Mucosa of rectum (tissue), 2 donors: ENCODE measurements around the gene HBB.

Source experiments
- H3K27ac ChIP-seq, 2 donors: one replicate each; pipeline ENCODE4 v1.7.0; 2013; ENCODE audit warnings: inconsistent platforms in 2 of 2, low read depth in 2 of 2, low read length in 2 of 2
- H3K27me3 ChIP-seq, 2 donors: one replicate each; pipeline ENCODE4 v1.7.0; 2013; ENCODE audit warnings: low read length in 2 of 2; ENCODE audit not compliant: control insufficient read depth in 2 of 2, insufficient read depth in 2 of 2
- H3K36me3 ChIP-seq, 2 donors: one replicate each; pipeline ENCODE4 v1.7.0; 2013; ENCODE audit warnings: low read length in 2 of 2; ENCODE audit not compliant: control insufficient read depth in 2 of 2, insufficient read depth in 2 of 2
- H3K4me1 ChIP-seq, 2 donors: one replicate each; pipeline ENCODE4 v1.7.0; 2013; ENCODE audit warnings: low read length in 2 of 2, mild to moderate bottlenecking in 1 of 2; ENCODE audit not compliant: control insufficient read depth in 2 of 2, insufficient read depth in 2 of 2
- H3K4me3 ChIP-seq, 2 donors: one replicate each; pipeline ENCODE4 v1.7.0; 2013; ENCODE audit warnings: low read length in 2 of 2
- H3K9ac ChIP-seq, 2 donors: one replicate each; pipeline ENCODE4 v1.7.0; 2013; ENCODE audit warnings: low read length in 2 of 2, low read depth in 1 of 2, mild to moderate bottlenecking in 1 of 2
- H3K9me3 ChIP-seq, 2 donors: one replicate each; pipeline ENCODE4 v1.7.0; 2013; ENCODE audit warnings: low read length in 2 of 2; ENCODE audit not compliant: control insufficient read depth in 2 of 2
- donor health status: healthy.
- donor health status: Normal muscosa, but diverticular disease.

The HBB gene

GRCh38 chr11:5229356-5229755 lies 2.5 kb upstream of the HBB start:
- Histone ChIP-seq H3K36me3 (no peaks in the 10 kb centered on the region), H3K4me1 (no peaks in the 10 kb centered on the region), H3K27me3 (no peaks in the 10 kb centered on the region), H3K9me3 (no peaks in the 10 kb centered on the region), H3K9ac (no peak overlapping the region), H3K4me3 (no peak overlapping the region), H3K27ac (no peak overlapping the region)

DNA sequence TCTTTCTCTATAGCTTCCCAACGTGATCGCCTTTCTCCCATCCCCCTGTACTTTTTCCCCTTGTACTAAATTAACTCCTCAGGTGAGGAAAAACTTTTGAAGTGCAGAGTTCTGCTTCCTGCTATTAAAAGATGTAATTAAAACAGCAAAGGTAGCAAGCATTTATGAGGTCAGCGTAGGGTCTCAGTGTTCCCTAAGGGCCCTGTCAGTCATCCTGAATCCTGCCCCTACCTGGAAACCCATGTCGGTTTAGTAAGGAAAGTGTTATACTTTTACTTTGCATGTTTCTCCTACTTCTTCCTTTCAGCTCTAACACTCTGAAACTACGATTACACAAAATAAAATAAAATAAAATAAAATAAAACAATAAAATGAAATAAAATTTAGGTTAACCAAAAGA lies 1.3 kb upstream of the HBB start:
- Histone ChIP-seq H3K27ac (no peak overlapping the region), H3K9me3 (no peaks in the 10 kb centered on the region), H3K4me1 (no peaks in the 10 kb centered on the region), H3K9ac (no peak overlapping the region), H3K4me3 (no peak overlapping the region), H3K36me3 (no peaks in the 10 kb centered on the region), H3K27me3 (no peaks in the 10 kb centered on the region)

DNA sequence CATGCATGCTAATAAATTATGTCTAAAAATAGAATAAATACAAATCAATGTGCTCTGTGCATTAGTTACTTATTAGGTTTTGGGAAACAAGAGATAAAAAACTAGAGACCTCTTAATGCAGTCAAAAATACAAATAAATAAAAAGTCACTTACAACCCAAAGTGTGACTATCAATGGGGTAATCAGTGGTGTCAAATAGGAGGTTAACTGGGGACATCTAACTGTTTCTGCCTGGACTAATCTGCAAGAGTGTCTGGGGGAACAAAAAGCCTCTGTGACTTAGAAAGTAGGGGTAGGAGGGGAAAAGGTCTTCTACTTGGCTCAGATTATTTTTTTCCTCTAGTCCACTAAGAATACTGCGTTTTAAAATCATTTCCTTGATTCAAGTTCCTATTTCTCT lies 810 bp upstream of the HBB start:
- no peaks in the 10 kb centered on the region for H3K4me1 ChIP-seq
- H3K4me3 ChIP-seq: no peak overlapping the region
- no peak overlapping the region for H3K9ac ChIP-seq
- H3K36me3 ChIP-seq: no peaks in the 10 kb centered on the region
- H3K9me3 ChIP-seq: no peaks in the 10 kb centered on the region
- no peaks in the 10 kb centered on the region for H3K27me3 ChIP-seq
- no peak overlapping the region for H3K27ac ChIP-seq

GRCh38 chr11:5225480-5225871 lies 1.4 kb downstream of the HBB start:
- Histone ChIP-seq H3K9ac (no peak overlapping the region), H3K4me3 (no peak overlapping the region), H3K4me1 (no peaks in the 10 kb centered on the region), H3K9me3 (no peaks in the 10 kb centered on the region), H3K36me3 (no peaks in the 10 kb centered on the region), H3K27ac (no peak overlapping the region), H3K27me3 (no peaks in the 10 kb centered on the region)

DNA sequence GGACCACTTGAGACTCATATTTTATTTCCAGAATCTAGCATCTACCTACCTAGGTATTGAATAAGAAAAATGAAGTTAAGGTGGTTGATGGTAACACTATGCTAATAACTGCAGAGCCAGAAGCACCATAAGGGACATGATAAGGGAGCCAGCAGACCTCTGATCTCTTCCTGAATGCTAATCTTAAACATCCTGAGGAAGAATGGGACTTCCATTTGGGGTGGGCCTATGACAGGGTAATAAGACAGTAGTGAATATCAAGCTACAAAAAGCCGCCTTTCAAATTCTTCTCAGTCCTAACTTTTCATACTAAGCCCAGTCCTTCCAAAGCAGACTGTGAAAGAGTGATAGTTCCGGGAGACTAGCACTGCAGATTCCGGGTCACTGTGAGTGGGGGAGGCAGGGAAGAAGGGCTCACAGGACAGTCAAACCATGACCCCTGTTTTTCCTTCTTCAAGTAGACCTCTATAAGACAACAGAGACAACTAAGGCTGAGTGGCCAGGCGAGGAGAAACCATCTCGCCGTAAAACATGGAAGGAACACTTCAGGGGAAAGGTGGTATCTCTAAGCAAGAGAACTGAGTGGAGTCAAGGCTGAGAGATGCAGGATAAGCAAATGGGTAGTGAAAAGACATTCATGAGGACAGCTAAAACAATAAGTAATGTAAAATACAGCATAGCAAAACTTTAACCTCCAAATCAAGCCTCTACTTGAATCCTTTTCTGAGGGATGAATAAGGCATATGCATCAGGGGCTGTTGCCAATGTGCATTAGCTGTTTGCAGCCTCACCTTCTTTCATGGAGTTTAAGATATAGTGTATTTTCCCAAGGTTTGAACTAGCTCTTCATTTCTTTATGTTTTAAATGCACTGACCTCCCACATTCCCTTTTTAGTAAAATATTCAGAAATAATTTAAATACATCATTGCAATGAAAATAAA lies 2.1 kb downstream of the HBB start:
- H3K9me3 ChIP-seq: no peaks in the 10 kb centered on the region
- no peaks in the 10 kb centered on the region for H3K36me3 ChIP-seq
- no peak overlapping the region for H3K9ac ChIP-seq
- no peak overlapping the region for H3K4me3 ChIP-seq
- H3K27me3 ChIP-seq: no peaks in the 10 kb centered on the region
- no peaks in the 10 kb centered on the region for H3K4me1 ChIP-seq
- H3K27ac ChIP-seq: no peak overlapping the region

DNA sequence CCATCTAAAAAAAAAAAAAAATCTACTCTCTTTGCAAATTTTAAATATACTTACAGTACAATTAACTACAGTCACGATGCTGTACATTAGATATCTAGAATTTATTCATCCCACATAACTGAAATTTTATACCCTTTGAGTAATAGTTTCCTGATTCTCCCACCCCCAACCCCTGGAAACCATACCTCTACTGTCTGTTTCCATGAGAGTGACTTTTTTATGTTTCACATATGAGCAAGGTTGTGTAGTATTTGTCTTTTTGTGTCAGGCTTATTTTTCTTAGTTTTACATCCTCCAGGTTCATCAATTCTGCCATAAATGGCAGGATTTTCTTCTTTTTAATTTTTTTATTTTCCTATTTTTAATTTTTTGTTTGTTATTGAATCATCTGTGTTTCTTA lies 3.2 kb downstream of the HBB start:
- Histone ChIP-seq H3K27ac (no peak overlapping the region), H3K4me3 (no peak overlapping the region), H3K36me3 (no peaks in the 10 kb centered on the region), H3K9ac (no peak overlapping the region), H3K9me3 (no peaks in the 10 kb centered on the region), H3K27me3 (no peaks in the 10 kb centered on the region), H3K4me1 (no peaks in the 10 kb centered on the region)

- H3K36me3 ChIP-seq: no peaks in the 10 kb centered on the region
- H3K9ac ChIP-seq: no peak overlapping the region
- H3K4me3 ChIP-seq: no peak overlapping the region
- no peak overlapping the region for H3K27ac ChIP-seq
- H3K4me1 ChIP-seq: no peaks in the 10 kb centered on the region
- H3K27me3 ChIP-seq: no peaks in the 10 kb centered on the region
- no peaks in the 10 kb centered on the region for H3K9me3 ChIP-seq
Measured at GRCh38 chr11:5223146-5223545, 3.7 kb downstream of the HBB start.

DNA sequence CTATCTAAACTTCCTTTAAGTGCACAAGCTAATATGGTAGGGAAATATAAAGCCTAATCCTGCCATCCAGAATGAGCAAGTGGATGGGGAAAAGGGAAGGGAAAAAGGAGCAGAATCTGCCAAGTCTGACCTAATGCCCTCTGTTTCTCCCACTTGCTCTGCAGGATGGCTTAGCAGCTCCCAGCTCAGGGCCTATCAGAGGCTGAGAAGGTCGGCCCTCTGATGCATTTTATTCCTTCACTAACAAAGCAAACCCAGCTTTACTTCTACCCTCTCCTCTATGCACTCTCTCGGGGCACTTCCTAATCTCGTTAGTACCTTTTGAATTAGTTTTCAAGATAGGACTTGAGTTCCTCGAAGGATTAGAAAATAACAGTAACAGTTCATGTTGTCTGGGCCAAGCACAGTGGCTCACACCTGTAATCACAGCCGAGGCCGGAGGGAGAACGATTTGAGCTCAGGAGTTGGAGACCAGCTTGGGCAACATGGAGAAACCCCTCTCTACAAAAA lies 16.4 kb downstream of the HBB start:
- no peaks in the 10 kb centered on the region for H3K27me3 ChIP-seq
- H3K4me1 ChIP-seq: no peaks in the 10 kb centered on the region
- no peaks in the 10 kb centered on the region for H3K36me3 ChIP-seq
- H3K9ac ChIP-seq: no peak overlapping the region
- no peak overlapping the region for H3K4me3 ChIP-seq
- no peak overlapping the region for H3K27ac ChIP-seq
- H3K9me3 ChIP-seq: no peaks in the 10 kb centered on the region

- H3K9me3 ChIP-seq: no peaks in the 10 kb centered on the region
- H3K9ac ChIP-seq: no peak overlapping the region
- no peaks in the 10 kb centered on the region for H3K36me3 ChIP-seq
- H3K4me1 ChIP-seq: no peaks in the 10 kb centered on the region
- no peaks in the 10 kb centered on the region for H3K27me3 ChIP-seq
- H3K27ac ChIP-seq: no peak overlapping the region
- no peak overlapping the region for H3K4me3 ChIP-seq
Measured at GRCh38 chr11:5204787-5205186, 22.1 kb downstream of the HBB start.

DNA sequence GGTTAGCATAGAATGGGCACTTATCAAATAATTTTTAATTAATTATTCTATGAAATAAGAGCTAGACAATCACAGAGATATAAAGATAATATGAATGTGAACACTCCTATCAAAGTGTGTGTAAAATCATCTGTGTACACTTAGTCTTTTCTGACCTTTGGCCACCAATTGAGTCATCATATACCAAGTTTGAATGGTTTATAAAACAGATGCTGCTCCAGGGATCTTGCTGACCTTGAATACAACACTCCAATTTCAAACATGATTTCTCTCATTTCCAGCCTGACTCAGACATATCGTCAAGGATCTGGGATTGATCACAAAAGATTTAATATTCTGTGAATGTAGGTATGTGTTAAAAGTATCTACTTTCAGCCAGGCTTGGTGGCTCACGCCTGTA lies 23.5 kb downstream of the HBB start:
- Histone ChIP-seq H3K9ac (no peak overlapping the region), H3K27ac (no peak overlapping the region), H3K4me1 (no peaks in the 10 kb centered on the region), H3K9me3 (no peaks in the 10 kb centered on the region), H3K27me3 (no peaks in the 10 kb centered on the region), H3K36me3 (no peaks in the 10 kb centered on the region), H3K4me3 (no peak overlapping the region)
